K562 (cell line): ENCODE results near the gene ULK3. TPM values are rescaled to one million over a fixed set of nuclear protein-coding genes. Genes with fewer than 3 reads are reported as not detected.

Source experiments
- BRD4 ChIP-seq: fragments of 200-600 bp; sonication (generic); IDR thresholded peaks from 2 replicates; pipeline ENCODE4 v1.6.1; 2017; ENCODE audit warnings: inconsistent platforms
- BRF1 ChIP-seq: IDR thresholded peaks from 3 replicates; pipeline ENCODE4 v1.6.1; 2011; ENCODE audit warnings: borderline replicate concordance, mild to moderate bottlenecking; ENCODE audit not compliant: insufficient read length; ENCODE audit errors: extremely low read depth
- ERF ChIP-seq: fragments of 450-650 bp; formaldehyde crosslinking; IDR thresholded peaks from 2 replicates; pipeline ENCODE4 v1.4.0; 2020; ENCODE audit warnings: mild to moderate bottlenecking, mixed read lengths
- ESRRA ChIP-seq: fragments of 450-650 bp; IDR thresholded peaks from 2 replicates; pipeline ENCODE4 v1.6.1; 2014; ENCODE audit warnings: low read depth, mild to moderate bottlenecking, moderate library complexity, borderline replicate concordance
- EWSR1 ChIP-seq: fragments of 450-650 bp; IDR thresholded peaks from 2 replicates; pipeline ENCODE4 v1.6.1; 2018; ENCODE audit warnings: borderline replicate concordance, mild to moderate bottlenecking, low read depth, moderate library complexity; ENCODE audit not compliant: partially characterized antibody
- GTF3C2 ChIP-seq: IDR thresholded peaks from 3 replicates; pipeline ENCODE4 v1.6.1; 2011; ENCODE audit warnings: borderline replicate concordance, mild to moderate bottlenecking, moderate library complexity; ENCODE audit not compliant: insufficient read length; ENCODE audit errors: extremely low read depth
- HINFP ChIP-seq: fragments of 450-650 bp; conservative IDR thresholded peaks from 2 replicates; pipeline ENCODE4 v1.6.1; 2016; ENCODE audit warnings: missing genetic modification characterization, low read depth, mild to moderate bottlenecking, control low read depth, missing compliant biosample characterization
- HLTF ChIP-seq: fragments of 450-650 bp; IDR thresholded peaks from 2 replicates; pipeline ENCODE4 v1.6.1; 2016
- IRF9 ChIP-seq: fragments of 450-650 bp; IDR thresholded peaks from 2 replicates; pipeline ENCODE4 v1.6.1; 2016; ENCODE audit warnings: missing biosample characterization, missing genetic modification characterization
- MYBL2 ChIP-seq, 2 experiments: fragments of 450-650 bp in 1 of 2; sonication (generic) in 1 of 2; formaldehyde crosslinking in 1 of 2; IDR thresholded peaks; 2 replicates each; pipeline versions ENCODE4 v1.6.1 to v1.8.1; 2017 to 2022; ENCODE audit warnings: borderline replicate concordance in 1 of 2, inconsistent platforms in 1 of 2, low read depth in 1 of 2, mild to moderate bottlenecking in 1 of 2, missing genetic modification reagents in 1 of 2, moderate library complexity in 1 of 2
- NEUROD1 ChIP-seq: fragments of 150-350 bp; IDR thresholded peaks from 2 replicates; pipeline ENCODE4 v1.6.1; 2014; ENCODE audit warnings: borderline replicate concordance, low read length, low read depth; ENCODE audit not compliant: partially characterized antibody
- RBM15 ChIP-seq: fragments of 200-400 bp; formaldehyde crosslinking; IDR thresholded peaks from 2 replicates; pipeline ENCODE4 v1.6.1; 2018; ENCODE audit warnings: mild to moderate bottlenecking, low read length, moderate library complexity; ENCODE audit not compliant: insufficient read depth
- RFX5 ChIP-seq: IDR thresholded peaks from 2 replicates; pipeline ENCODE4 v1.6.1; 2011; ENCODE audit warnings: low read depth, mild to moderate bottlenecking, improper control_type of control experiment, low read length
- U2AF1 ChIP-seq: fragments of 200-400 bp; formaldehyde crosslinking; optimal IDR thresholded peaks from 2 replicates; pipeline ENCODE3; 2017; ENCODE audit warnings: mild to moderate bottlenecking, low read depth, low read length, moderate library complexity
- ZBTB43 ChIP-seq: sonication (generic); formaldehyde crosslinking; IDR thresholded peaks from 2 replicates; pipeline ENCODE4 v1.8.0; 2023; ENCODE audit warnings: mild to moderate bottlenecking, missing genetic modification reagents
- ZBTB5 ChIP-seq: fragments of 450-650 bp; IDR thresholded peaks from 2 replicates; pipeline ENCODE4 v1.6.1; 2017; ENCODE audit warnings: antibody characterized with exemption
- polyA plus RNA-seq, 8 experiments: library from polyadenylated mRNA; depleted of rRNA in 4 of 8; stranded (reverse) in 5 of 8; unstranded in 3 of 8; fragments of >200 nt; fragmentation: Nextera tagmentation in 2 of 8; fragmentation: Illumina TruSeq in 1 of 8; extraction: Ambion mirVana in 2 of 8; extraction: Trizol in 1 of 8; gene quantifications; 2 replicates each; pipeline versions ENCODE4 v1.2.1 to v1.2.3, GENCODE V29; 2011 to 2014; ENCODE audit warnings: inconsistent platforms in 1 of 8, missing spikeins in 1 of 8
- total RNA-seq, 7 experiments: library from RNA; depleted of rRNA in 6 of 7; stranded (reverse); fragments of >200 nt in 6 of 7; fragmentation: Illumina TruSeq in 2 of 7; extraction: Trizol in 2 of 7; gene quantifications; 2 replicates each; pipeline versions ENCODE4 v1.2.1 to v1.2.3, GENCODE V29; 2011 to 2021; ENCODE audit warnings: low replicate concordance in 1 of 7

Gene ULK3
- total and polyA plus RNA-seq, 9 of the 15 experiments (the other 6 are each of a cell fraction or from before 2014, with no cell fraction given) = 0.68 to 68.0 (median 34.9) TPM

- TF ChIP-seq U2AF1 (peak; percentile 40), HLTF (no peak), RFX5 (no peak), BRF1 (no peak), MYBL2 (IDR thresholded peaks at IDR 0.05; ENCODE audit: low read depth) (no peak), MYBL2 (CRISPR knock-in tag; IDR thresholded peaks at IDR 0.05; ENCODE audit: borderline replicate concordance) (no peak), GTF3C2 (no peak), ZBTB5 (no peak), ERF (CRISPR knock-in tag) (no peak), ESRRA (peak; percentile 55; the same call in 1 of the 2 replicates), IRF9 (tag) (no peak), HINFP (tag) (no peak), EWSR1 (no peak), NEUROD1 (peak; percentile 22), RBM15 (no peak), BRD4 (no peak), ZBTB43 (CRISPR knock-in tag) (no peak)
Observed at GRCh38 chr15:74842581-74843444, at the start of gene ULK3 (continued).
